AG04449 (cell line): ENCODE measurements around the gene ATP6V1D.

ENCODE experiments used
- CTCF ChIA-PET: fragments of 350-600 bp; formaldehyde crosslinking; extraction: SDS; loops from one replicate; lab custom pipeline; 2021; ENCODE audit warnings: antibody characterized with exemption; lab: Yijun Ruan, JAX
- POLR2A ChIA-PET: fragments of 400-600, 350-600 bp; formaldehyde crosslinking; extraction: SDS; loops from one replicate; lab custom pipeline; 2020; ENCODE audit warnings: antibody characterized with exemption, inconsistent platforms; lab: Yijun Ruan, JAX
- DNase-seq: peaks from one replicate; pipeline ENCODE4 v3.0.0-alpha.2; 2010; ENCODE audit warnings: low read depth, low spot score
- H3K4me3 ChIP-seq: 2 replicates; pipeline ENCODE4 v1.5.1; 2011; ENCODE audit warnings: low read depth, mild to moderate bottlenecking, control low read depth, low read length
- TF ChIP-seq, protein P1 (sequence below): IDR thresholded peaks from one replicate; pipeline ENCODE4 v1.5.1; 2011; ENCODE audit warnings: mild to moderate bottlenecking, moderate library complexity, low read length, control low read depth, inconsistent platforms; ENCODE audit not compliant: insufficient read depth; ENCODE audit errors: missing control alignments

Gene ATP6V1D

DNA sequence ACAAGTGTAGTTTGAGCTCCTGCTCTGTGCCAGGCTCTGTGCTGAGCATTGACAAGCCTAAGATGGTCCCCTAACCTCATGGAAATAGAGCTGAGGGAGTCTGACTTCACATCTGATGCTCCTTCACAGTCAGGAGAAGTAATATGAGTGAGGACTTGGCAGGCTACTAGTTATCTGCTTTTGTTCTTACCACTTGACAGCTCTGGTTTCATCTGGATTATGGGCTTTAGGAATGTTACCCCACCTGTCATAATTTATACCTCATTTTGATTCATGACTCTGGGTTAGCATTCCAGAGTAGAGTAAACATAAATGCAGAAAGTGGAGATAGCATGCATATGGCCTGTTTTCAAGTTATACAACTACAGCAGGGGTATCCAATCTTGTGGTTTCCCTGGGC, 40.5 kb downstream of the ATP6V1D start:
- TF ChIP-seq, protein P1, sequence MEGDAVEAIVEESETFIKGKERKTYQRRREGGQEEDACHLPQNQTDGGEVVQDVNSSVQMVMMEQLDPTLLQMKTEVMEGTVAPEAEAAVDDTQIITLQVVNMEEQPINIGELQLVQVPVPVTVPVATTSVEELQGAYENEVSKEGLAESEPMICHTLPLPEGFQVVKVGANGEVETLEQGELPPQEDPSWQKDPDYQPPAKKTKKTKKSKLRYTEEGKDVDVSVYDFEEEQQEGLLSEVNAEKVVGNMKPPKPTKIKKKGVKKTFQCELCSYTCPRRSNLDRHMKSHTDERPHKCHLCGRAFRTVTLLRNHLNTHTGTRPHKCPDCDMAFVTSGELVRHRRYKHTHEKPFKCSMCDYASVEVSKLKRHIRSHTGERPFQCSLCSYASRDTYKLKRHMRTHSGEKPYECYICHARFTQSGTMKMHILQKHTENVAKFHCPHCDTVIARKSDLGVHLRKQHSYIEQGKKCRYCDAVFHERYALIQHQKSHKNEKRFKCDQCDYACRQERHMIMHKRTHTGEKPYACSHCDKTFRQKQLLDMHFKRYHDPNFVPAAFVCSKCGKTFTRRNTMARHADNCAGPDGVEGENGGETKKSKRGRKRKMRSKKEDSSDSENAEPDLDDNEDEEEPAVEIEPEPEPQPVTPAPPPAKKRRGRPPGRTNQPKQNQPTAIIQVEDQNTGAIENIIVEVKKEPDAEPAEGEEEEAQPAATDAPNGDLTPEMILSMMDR = no peak
- POLR2A ChIA-PET = interaction anchor here (0.6 kb wide), 1 partner anchor 59 kb away, joined by 3 read pairs; no protein-coding TSS in a partner anchor
- no peak for DNase-seq
- CTCF ChIA-PET = interaction anchor here (1.4 to 2.7 kb wide), 5 partner anchors 17 to 153 kb away, joined by 3 to 15 read pairs (median 7); partner anchors contain the start of genes ATP6V1D and EIF2S1
- no peak overlapping the region for H3K4me3 ChIP-seq

DNA sequence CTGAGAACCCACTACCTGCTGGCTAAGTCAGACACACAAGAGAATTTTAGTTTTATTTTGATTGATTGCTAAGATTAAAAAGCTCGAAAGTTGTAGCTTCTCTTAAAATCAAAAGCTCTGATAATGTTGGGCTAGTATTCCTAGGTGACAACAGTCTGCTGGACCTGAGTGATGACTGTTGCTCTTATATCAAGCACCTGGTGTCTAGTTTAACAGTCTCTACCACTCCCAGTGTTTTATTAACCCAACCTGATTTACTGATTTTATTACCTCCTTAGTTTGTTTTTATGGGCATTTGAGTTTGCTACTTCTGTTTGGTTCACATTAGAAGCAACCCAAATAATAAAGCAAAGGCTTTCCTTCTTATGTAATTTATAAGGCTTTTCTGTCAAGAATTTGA, 41.8 kb downstream of the ATP6V1D start:
- no peak overlapping the region for H3K4me3 ChIP-seq
- ChIA-PET CTCF (interaction anchor here (0.6 to 2.7 kb wide), 3 partner anchors 13 to 152 kb away, joined by 3 to 15 read pairs (median 5); no protein-coding TSS in a partner anchor), POLR2A (no interaction called here)
- TF ChIP-seq, protein P1 = no peak
- no peak for DNase-seq

DNA sequence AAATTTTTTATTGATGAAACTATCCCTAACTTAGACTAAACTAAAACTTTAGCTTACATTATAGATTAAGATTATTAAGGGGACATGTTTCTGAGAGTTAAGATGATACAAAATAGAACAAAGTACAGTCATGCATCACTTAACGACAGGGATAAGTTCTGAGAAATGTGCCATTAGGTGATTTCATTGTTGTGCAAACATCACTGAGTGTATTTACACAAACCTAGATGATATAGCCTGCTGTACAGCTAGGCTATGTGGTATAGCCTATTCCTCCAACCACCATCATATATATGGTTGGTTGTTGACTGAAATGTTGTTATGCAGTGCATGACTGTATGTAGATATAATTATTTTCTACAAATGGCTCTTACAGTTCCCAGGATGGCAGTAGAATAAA, 46.5 kb downstream of the ATP6V1D start:
- TF ChIP-seq, protein P1 = no peak
- CTCF ChIA-PET = interaction anchor here (1.6 kb wide), 1 partner anchor 20 kb away, joined by 4 read pairs; no protein-coding TSS in a partner anchor
- no peak overlapping the region for H3K4me3 ChIP-seq
- POLR2A ChIA-PET = no interaction called here
- DNase-seq = no peak

DNA sequence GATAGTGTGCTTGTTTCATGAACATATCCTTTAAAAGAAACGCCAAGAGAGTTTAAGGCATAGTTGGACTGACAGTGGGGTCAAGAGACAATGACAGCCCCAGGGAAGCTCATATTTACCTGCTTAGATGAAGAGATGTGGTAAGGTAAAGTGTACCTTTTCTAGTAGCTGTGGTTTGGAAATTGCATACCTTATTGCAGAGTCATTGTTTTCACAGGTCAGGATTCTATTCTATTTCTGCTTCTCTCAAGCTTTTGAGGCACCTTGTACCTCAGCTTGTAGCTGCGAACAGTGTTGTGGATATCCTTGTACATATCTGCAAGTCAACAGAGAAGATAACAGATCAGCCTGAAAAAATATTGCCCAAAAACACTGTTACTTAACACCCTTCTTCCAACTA, 47.7 kb downstream of the ATP6V1D start:
- ChIA-PET CTCF (interaction anchor here (1.0 to 2.1 kb wide), 4 partner anchors 26 to 145 kb away, joined by 3 to 6 read pairs (median 4); partner anchors contain the start of gene EIF2S1), POLR2A (no interaction called here)
- no peak overlapping the region for H3K4me3 ChIP-seq
- no peak for DNase-seq
- TF ChIP-seq, protein P1 = no peak
